ENCODE data around the gene PVR. TPM values are rescaled to one million over a fixed set of nuclear protein-coding genes. Genes with fewer than 3 reads are reported as not detected.

PVR gene
- total RNA-seq, 2 experiments from 2014 or later, result not detected

GRCh38 chr19:44597131-44597491, 46.6 kb upstream of the PVR start:
- Histone ChIP-seq H3K27ac (ENCODE audit: low read depth, low read length, poor library complexity, severe bottlenecking) (no peak overlapping the region), H4K20me1 (ENCODE audit: insufficient read depth, low read length) (no peaks in the 10 kb centered on the region), H3K9me2 (ENCODE audit: insufficient read depth, low read length) (no peaks in the 10 kb centered on the region), H2AFZ (ENCODE audit: low read length) (no peak overlapping the region), H3K9me3 (ENCODE audit: low read length) (no peaks in the 10 kb centered on the region), H3K79me2 (ENCODE audit: insufficient read depth, low read depth, low read length) (no peaks in the 10 kb centered on the region), H3K4me1 (ENCODE audit: insufficient read depth, low read length, poor library complexity, severe bottlenecking) (no peaks in the 10 kb centered on the region), H3K4me2 (ENCODE audit: low read length) (no peak overlapping the region), H3K4me3 (ENCODE audit: low read depth, low read length, poor library complexity, severe bottlenecking) (no peak overlapping the region), H3K36me3 (ENCODE audit: insufficient read depth, low read length) (no peaks in the 10 kb centered on the region)
- CTCF ChIA-PET (ENCODE audit: unreplicated experiment), result no interaction called here
- POLR2A ChIA-PET, result no interaction called here
- DNase-seq (ENCODE audit: low spot score), result no peak
- TF ChIP-seq CTCF (conservative IDR thresholded peaks at IDR 0.05; ENCODE audit: low read length), result no peak
- TF ChIP-seq EZH2phosphoT487 (IDR thresholded peaks at IDR 0.05; ENCODE audit: borderline replicate concordance, low read depth, low read length), result no peak
- no TSS peak for BruUV-seq (replicated peaks)
- intact Hi-C loops (cut with micrococcal nuclease; ENCODE audit: unreplicated experiment), result no loop called here

- Histone ChIP-seq H3K4me3 (ENCODE audit: low read depth, low read length, poor library complexity, severe bottlenecking) (no peak overlapping the region), H3K79me2 (ENCODE audit: insufficient read depth, low read depth, low read length) (no peaks in the 10 kb centered on the region), H3K4me2 (ENCODE audit: low read length) (no peak overlapping the region), H3K9me3 (ENCODE audit: low read length) (no peaks in the 10 kb centered on the region), H2AFZ (ENCODE audit: low read length) (no peak overlapping the region), H3K9me2 (ENCODE audit: insufficient read depth, low read length) (no peaks in the 10 kb centered on the region), H3K4me1 (ENCODE audit: insufficient read depth, low read length, poor library complexity, severe bottlenecking) (no peaks in the 10 kb centered on the region), H3K36me3 (ENCODE audit: insufficient read depth, low read length) (no peaks in the 10 kb centered on the region), H3K27ac (ENCODE audit: low read depth, low read length, poor library complexity, severe bottlenecking) (no peak overlapping the region), H4K20me1 (ENCODE audit: insufficient read depth, low read length) (no peaks in the 10 kb centered on the region)
- TF ChIP-seq EZH2phosphoT487 (IDR thresholded peaks at IDR 0.05; ENCODE audit: borderline replicate concordance, low read depth, low read length), result no peak
- no peak for DNase-seq (ENCODE audit: low spot score)
- CTCF ChIA-PET (ENCODE audit: unreplicated experiment), result no interaction called here
- intact Hi-C loops (cut with micrococcal nuclease; ENCODE audit: unreplicated experiment), result no loop called here
- POLR2A ChIA-PET, result no interaction called here
- no TSS peak for BruUV-seq (replicated peaks)
Measured at GRCh38 chr19:44598355-44598754, 45.4 kb upstream of the PVR start.

- POLR2A ChIA-PET, result no interaction called here
- no peak for TF ChIP-seq EZH2phosphoT487 (IDR thresholded peaks at IDR 0.05; ENCODE audit: borderline replicate concordance, low read depth, low read length)
- no peak for TF ChIP-seq CTCF (conservative IDR thresholded peaks at IDR 0.05; ENCODE audit: low read length)
- intact Hi-C loops (cut with micrococcal nuclease; ENCODE audit: unreplicated experiment), result no loop called here
- Histone ChIP-seq H3K4me1 (ENCODE audit: insufficient read depth, low read length, poor library complexity, severe bottlenecking) (no peaks in the 10 kb centered on the region), H3K9me2 (ENCODE audit: insufficient read depth, low read length) (no peaks in the 10 kb centered on the region), H3K9me3 (ENCODE audit: low read length) (no peaks in the 10 kb centered on the region), H3K36me3 (ENCODE audit: insufficient read depth, low read length) (no peaks in the 10 kb centered on the region), H3K4me2 (ENCODE audit: low read length) (no peak overlapping the region), H2AFZ (ENCODE audit: low read length) (no peak overlapping the region), H3K79me2 (ENCODE audit: insufficient read depth, low read depth, low read length) (no peaks in the 10 kb centered on the region), H4K20me1 (ENCODE audit: insufficient read depth, low read length) (no peaks in the 10 kb centered on the region), H3K4me3 (ENCODE audit: low read depth, low read length, poor library complexity, severe bottlenecking) (no peak overlapping the region), H3K27ac (ENCODE audit: low read depth, low read length, poor library complexity, severe bottlenecking) (no peak overlapping the region)
- CTCF ChIA-PET (ENCODE audit: unreplicated experiment), result no interaction called here
- BruUV-seq (replicated peaks), result no TSS peak
- DNase-seq (ENCODE audit: low spot score), result no peak
Measured at GRCh38 chr19:44598880-44599279, 44.8 kb upstream of the PVR start.
